IPS-18a (cell line): Measurements from ENCODE around the gene PDE11A.

Experiments used
- H3K27ac ChIP-seq: one replicate; pipeline ENCODE4 v1.5.1; 2013; ENCODE audit warnings: low read length
- H3K27me3 ChIP-seq: one replicate; pipeline ENCODE4 v1.6.1; 2013; ENCODE audit warnings: mild to moderate bottlenecking, low read length; ENCODE audit not compliant: control insufficient read depth, insufficient read depth
- H3K36me3 ChIP-seq: one replicate; pipeline ENCODE4 v1.6.1; 2013; ENCODE audit warnings: low read depth, low read length; ENCODE audit not compliant: control insufficient read depth
- H3K4me1 ChIP-seq: one replicate; pipeline ENCODE4 v1.6.1; 2013; ENCODE audit warnings: low read depth, low read length; ENCODE audit not compliant: control insufficient read depth
- H3K4me3 ChIP-seq: one replicate; pipeline ENCODE4 v1.5.1; 2013; ENCODE audit warnings: low read length
- H3K9ac ChIP-seq: one replicate; pipeline ENCODE4 v1.6.1; 2013; ENCODE audit warnings: mild to moderate bottlenecking, low read length, moderate library complexity
- H3K9me3 ChIP-seq: one replicate; pipeline ENCODE4 v1.6.1; 2013; ENCODE audit warnings: low read depth, low read length; ENCODE audit not compliant: control insufficient read depth

The PDE11A gene

DNA sequence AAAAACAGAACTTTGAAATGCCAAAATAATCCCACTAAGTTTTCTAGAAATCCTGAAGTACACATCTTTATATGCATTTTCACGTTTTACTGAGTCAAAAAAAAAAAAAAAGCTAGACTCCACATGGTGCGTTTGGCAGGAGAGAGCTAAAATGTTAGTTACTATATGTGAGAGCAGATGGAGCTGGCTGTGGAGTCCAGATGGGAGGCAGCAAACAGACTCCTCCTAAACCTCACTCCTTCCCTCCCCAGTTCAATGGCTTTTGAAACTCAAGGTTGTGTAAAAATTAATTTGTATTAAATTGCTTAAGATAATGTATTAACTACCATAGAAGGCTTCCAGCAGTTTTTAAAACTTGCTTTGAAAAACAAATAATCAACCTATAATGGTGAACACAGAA, 431.2 kb downstream of the PDE11A start:
- H3K9me3 ChIP-seq = no peaks in the 10 kb centered on the region
- no peaks in the 10 kb centered on the region for H3K27me3 ChIP-seq
- no peaks in the 10 kb centered on the region for H3K36me3 ChIP-seq
- H3K4me1 ChIP-seq = no peaks in the 10 kb centered on the region
- no peak overlapping the region for H3K9ac ChIP-seq
- H3K4me3 ChIP-seq = no peak overlapping the region
- no peak overlapping the region for H3K27ac ChIP-seq

DNA sequence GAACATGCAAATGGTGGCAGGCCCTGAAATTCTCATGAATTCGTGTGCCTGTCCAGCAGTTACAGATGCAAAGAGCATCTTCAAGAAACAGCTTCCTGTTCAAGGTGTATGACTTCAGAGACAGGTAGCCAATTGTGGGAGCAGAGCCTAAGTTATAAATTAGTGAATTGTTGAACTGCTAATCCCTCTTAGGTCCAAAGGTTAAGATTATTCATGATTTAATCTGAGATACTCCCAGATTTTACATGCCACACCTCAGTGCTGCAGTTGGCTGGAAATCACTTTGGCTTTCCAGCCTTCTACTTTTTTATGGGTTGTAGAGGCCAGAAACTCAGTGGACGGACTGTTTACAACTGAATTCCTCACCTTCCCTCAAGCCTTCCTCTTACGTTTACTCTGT, 432.2 kb downstream of the PDE11A start:
- Histone ChIP-seq H3K36me3 (no peaks in the 10 kb centered on the region), H3K9me3 (no peaks in the 10 kb centered on the region), H3K4me3 (no peak overlapping the region), H3K4me1 (no peaks in the 10 kb centered on the region), H3K9ac (no peak overlapping the region), H3K27ac (no peak overlapping the region), H3K27me3 (no peaks in the 10 kb centered on the region)

DNA sequence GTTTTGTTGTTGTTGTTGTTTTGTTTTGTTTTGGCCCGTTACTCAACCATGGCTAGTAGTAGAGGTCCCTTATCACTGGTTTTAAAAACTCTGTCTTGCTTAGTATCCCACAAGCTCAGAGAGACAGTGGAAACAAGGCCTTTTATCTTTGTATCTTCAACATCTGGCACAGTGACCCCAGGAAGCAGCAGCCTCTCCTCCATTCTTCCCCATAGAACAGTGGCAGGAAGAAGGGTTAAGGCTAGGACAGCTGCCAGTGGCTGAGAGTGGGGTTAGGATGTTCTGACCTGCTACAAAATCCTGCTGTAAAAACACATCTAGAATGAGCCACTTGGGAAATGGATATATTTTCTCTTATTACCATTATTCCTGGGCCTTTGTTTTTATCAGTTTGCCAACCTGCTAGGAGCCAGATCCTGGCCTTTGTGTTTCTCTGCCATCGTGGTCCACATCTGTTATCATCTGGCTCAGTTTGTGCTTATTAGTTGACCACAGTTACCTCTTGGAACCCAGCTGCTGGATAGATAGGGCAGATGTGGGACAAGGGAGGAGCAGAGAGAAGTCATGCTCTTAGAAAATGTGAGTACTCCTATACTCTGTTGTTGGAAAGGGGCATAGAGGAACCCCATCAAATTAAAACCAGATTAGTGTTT, 433.2 kb downstream of the PDE11A start:
- Histone ChIP-seq H3K9ac (no peak overlapping the region), H3K4me3 (no peak overlapping the region), H3K4me1 (no peaks in the 10 kb centered on the region), H3K36me3 (no peaks in the 10 kb centered on the region), H3K27ac (no peak overlapping the region), H3K27me3 (no peaks in the 10 kb centered on the region), H3K9me3 (no peaks in the 10 kb centered on the region)

DNA sequence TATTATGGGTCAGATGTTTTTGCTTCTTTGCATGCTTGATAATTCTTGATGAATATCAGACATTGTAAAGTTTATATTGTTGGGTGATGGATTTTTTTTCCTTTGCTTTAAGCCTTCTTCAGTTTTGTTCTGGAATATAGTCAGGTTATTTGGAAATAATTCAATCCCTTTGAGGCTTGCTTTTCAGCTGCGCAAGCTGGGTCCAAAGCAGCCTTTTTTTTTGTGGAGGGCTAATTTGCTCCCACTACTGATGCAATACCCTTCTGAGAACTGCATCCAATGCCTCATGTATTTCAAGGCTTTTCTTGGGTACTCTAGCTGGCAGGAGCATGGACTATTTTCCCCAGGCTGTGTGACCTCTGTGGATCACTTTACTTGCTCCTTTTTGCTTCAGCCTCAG, 434.1 kb downstream of the PDE11A start:
- no peaks in the 10 kb centered on the region for H3K9me3 ChIP-seq
- H3K27me3 ChIP-seq = no peaks in the 10 kb centered on the region
- no peak overlapping the region for H3K27ac ChIP-seq
- peaks cover 4% of the 10 kb centered on the region for H3K4me1 ChIP-seq
- no peak overlapping the region for H3K9ac ChIP-seq
- H3K36me3 ChIP-seq = no peaks in the 10 kb centered on the region
- no peak overlapping the region for H3K4me3 ChIP-seq

DNA sequence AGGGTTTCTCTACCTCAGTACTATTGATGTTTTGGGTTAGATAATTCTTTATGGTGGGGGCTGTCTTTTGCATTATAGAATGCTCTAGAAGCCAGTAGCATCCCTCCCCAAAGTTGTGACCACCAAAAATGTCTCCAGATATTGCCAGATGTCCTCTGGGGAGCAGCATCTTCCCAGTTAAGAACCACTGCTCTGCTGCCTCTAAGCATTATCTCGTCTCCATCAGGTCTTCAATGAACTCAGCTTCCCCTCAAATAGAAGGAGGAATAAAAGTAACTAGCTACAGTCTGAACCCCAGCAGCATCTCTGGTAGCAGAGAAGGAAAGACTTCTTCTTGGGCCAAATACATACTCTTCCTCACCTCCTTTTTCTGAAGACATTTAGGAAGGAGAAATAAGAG, 435.9 kb downstream of the PDE11A start:
- Histone ChIP-seq H3K4me3 (no peak overlapping the region), H3K27ac (no peak overlapping the region), H3K9ac (no peak overlapping the region), H3K4me1 (peaks cover 5% of the 10 kb centered on the region), H3K36me3 (no peaks in the 10 kb centered on the region), H3K9me3 (no peaks in the 10 kb centered on the region), H3K27me3 (no peaks in the 10 kb centered on the region)

DNA sequence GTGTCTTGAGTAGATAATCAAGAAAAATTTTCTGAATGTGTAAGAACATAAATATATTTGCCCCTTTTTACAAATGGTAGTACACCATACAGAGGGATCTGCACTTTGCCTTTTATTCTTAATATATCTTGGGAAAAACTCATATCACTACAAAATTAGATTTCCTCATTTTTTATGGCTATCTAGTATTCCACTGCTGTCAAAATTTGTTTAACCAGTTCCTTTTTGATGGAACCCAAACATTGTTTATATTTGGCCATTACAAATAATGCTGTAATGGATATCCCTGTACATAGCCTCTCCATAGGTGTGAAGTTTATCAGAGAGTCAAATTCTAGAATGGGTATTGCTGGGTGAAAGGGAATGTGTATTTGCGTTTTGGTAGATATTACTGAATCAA, 436.9 kb downstream of the PDE11A start:
- Histone ChIP-seq H3K9me3 (no peaks in the 10 kb centered on the region), H3K27ac (no peak overlapping the region), H3K36me3 (no peaks in the 10 kb centered on the region), H3K4me1 (peaks cover 5% of the 10 kb centered on the region), H3K9ac (no peak overlapping the region), H3K4me3 (no peak overlapping the region), H3K27me3 (no peaks in the 10 kb centered on the region)

DNA sequence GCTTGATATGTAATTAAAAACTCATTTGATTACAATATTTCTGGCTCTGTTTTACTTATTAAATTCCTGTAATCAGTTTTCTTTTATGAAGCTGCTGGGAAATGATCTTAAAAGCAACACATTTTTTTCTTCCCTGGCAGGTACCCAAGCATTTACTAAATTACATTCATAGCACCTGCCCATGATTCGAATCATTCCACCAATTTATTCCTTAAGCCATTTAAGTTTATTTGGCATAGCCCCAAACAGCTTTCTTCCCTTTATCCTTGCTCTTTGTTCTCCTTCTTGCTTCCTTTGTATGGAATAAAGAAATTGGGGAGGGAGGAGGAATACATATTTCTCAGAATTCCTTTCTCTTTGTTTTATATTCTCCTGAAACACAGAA, 438.7 kb downstream of the PDE11A start:
- Histone ChIP-seq H3K4me1 (peaks cover 5% of the 10 kb centered on the region), H3K27me3 (no peaks in the 10 kb centered on the region), H3K9ac (peak overlapping the region; percentile 32), H3K27ac (no peak overlapping the region), H3K9me3 (no peaks in the 10 kb centered on the region), H3K36me3 (no peaks in the 10 kb centered on the region), H3K4me3 (peak overlapping the region; percentile 48)

DNA sequence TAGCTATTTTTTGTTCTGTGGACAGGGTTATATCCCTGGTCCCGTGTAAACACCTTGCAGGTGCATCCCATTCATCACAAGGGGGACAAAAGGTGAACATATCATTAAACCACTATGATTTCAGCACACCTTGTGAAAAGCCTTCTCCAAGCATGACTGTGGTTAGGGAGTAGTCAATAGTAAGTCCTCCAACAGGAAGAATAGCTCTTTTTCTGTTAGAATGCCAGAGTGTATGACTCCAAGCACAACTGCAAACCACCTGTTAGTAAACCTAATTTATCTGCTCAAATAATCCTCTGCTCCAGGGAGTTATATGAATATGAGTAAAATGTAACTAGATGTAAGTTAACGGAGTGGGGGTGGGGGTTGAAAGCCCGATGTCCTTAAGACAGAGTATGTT, 439.5 kb downstream of the PDE11A start:
- no peak overlapping the region for H3K27ac ChIP-seq
- peaks cover 5% of the 10 kb centered on the region for H3K4me1 ChIP-seq
- no peaks in the 10 kb centered on the region for H3K36me3 ChIP-seq
- H3K4me3 ChIP-seq = no peak overlapping the region
- H3K9ac ChIP-seq = no peak overlapping the region
- H3K27me3 ChIP-seq = no peaks in the 10 kb centered on the region
- H3K9me3 ChIP-seq = no peaks in the 10 kb centered on the region

DNA sequence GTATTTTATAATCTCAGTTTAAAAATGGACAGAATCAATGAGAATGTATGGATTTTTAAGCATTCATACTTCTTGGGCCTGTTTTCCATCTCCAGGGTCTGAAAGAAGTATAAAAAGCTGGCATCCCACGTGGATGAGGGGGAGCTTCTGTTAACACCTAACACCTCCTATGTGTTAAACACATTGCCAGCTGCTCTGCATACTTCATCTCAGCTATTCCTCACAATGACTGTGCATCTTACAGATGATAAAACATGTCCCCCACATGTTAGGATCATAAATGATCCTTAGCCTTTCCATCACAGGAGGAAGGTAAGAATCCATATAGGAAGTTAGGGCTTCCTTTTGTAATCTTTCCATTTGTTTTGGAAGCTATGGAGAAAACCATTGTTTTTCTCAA, 440.9 kb downstream of the PDE11A start:
- H3K4me3 ChIP-seq = no peak overlapping the region
- H3K27me3 ChIP-seq = no peaks in the 10 kb centered on the region
- H3K4me1 ChIP-seq = peaks cover 5% of the 10 kb centered on the region
- no peaks in the 10 kb centered on the region for H3K9me3 ChIP-seq
- H3K27ac ChIP-seq = no peak overlapping the region
- H3K9ac ChIP-seq = no peak overlapping the region
- no peaks in the 10 kb centered on the region for H3K36me3 ChIP-seq

DNA sequence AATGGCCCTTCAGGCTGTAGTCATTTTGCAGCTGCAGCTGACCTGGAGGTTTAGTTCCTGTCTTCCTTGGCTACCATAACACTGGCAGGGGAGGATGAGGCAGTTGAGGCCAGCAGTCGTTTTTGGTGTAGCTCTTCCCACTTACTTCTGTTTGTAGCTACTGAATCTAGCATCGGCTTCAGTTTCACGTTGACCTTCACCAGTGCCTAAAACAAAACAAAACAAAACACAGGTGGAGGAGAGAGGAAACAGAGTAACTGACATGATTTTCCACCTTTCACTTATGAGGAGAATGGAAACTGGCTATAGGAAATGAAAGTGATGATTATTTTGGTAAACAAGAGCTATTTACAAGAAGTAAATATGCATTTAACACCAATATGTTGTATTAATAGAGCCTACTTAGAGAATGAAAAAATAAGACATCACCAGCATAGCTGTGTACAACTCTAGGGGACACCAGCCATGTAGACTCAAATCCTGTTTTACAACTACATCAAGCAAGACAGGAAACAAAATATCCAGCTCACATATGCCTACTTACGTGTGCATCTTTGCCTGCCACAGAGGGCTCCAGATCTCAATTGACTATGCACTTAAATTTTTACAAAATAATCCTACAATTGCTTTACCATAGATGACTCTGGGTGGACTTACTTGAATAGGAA, 443.1 kb downstream of the PDE11A start:
- Histone ChIP-seq H3K27me3 (no peaks in the 10 kb centered on the region), H3K27ac (no peak overlapping the region), H3K4me1 (peaks cover 9% of the 10 kb centered on the region), H3K4me3 (no peak overlapping the region), H3K9ac (no peak overlapping the region), H3K36me3 (no peaks in the 10 kb centered on the region), H3K9me3 (no peaks in the 10 kb centered on the region)

DNA sequence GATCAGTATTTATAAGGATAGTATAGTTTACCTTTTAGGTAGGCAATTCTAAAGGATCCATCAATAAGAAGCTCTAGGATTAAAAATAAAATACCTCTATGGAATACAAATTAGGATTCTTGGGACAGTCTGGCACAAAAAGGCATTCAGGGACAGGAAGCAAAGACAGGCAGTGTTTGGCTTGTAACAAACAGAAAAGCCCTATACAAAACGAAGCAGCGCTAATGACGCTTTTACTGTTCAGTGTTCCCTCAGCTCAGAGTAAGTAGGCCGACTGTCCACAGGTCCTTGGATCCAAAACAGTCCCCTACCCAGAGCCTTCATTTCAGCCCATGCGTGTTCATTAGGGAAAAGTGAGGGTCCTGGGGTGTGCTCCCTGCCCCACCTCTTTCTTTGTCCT, 443.7 kb downstream of the PDE11A start:
- Histone ChIP-seq H3K36me3 (no peaks in the 10 kb centered on the region), H3K9me3 (no peaks in the 10 kb centered on the region), H3K4me3 (no peak overlapping the region), H3K4me1 (peaks cover 7% of the 10 kb centered on the region), H3K27me3 (no peaks in the 10 kb centered on the region), H3K27ac (no peak overlapping the region), H3K9ac (no peak overlapping the region)
